Suprapubic skin (tissue), 4 donors: ENCODE measurements around the gene NF1.

ENCODE experiments used
- CTCF ChIP-seq, 2 donors: fragments of 200-600 bp in 1 of 2; fragments of 450-650 bp in 1 of 2; sonication (generic) in 1 of 2; IDR thresholded peaks; one replicate each; pipeline ENCODE4 v1.5.1; 2016 to 2019; ENCODE audit warnings: antibody characterized with exemption in 2 of 2, mild to moderate bottlenecking in 1 of 2, moderate library complexity in 1 of 2
- POLR2A ChIP-seq, 2 donors: fragments of 450-650 bp; IDR thresholded peaks; one replicate each; pipeline ENCODE4 v1.6.1; 2017; ENCODE audit warnings: antibody characterized with exemption in 2 of 2, mild to moderate bottlenecking in 2 of 2, moderate library complexity in 2 of 2
- POLR2AphosphoS5 ChIP-seq, 3 donors: sonication (generic); formaldehyde crosslinking; IDR thresholded peaks; one replicate each; pipeline ENCODE4 v1.6.1; 2017; ENCODE audit warnings: antibody characterized with exemption in 3 of 3

- TF ChIP-seq CTCF (IDR thresholded peaks at IDR 0.05) (no peak), POLR2AphosphoS5 (IDR thresholded peaks at IDR 0.05) (no peak), POLR2A (IDR thresholded peaks at IDR 0.05) (no peak)
These were observed 11.2 kb downstream of the NF1 start for GRCh38 chr17:31105991-31106390.
